BE2C (cell line): ENCODE results near the gene ATF4.
"Not testable (repeated sequence)": the region's sequence is repeated elsewhere in the genome, so short reads cannot be mapped to it uniquely, and the experiment has no call there.

Experiments
- DNase-seq: peaks from one replicate; pipeline ENCODE4 v3.0.0-alpha.2; 2020
- H3K27me3 ChIP-seq: fragments of 250-450 bp; sonication (Bioruptor Pico); 2 replicates; pipeline ENCODE4 v1.5.1; 2020; ENCODE audit warnings: mild to moderate bottlenecking
- H3K36me3 ChIP-seq: fragments of 250-450 bp; sonication (Bioruptor Pico); 2 replicates; pipeline ENCODE4 v1.5.1; 2020; ENCODE audit warnings: mild to moderate bottlenecking
- H3K4me1 ChIP-seq: fragments of 250-450 bp; sonication (Bioruptor Pico); 2 replicates; pipeline ENCODE4 v1.5.1; 2020
- H3K4me3 ChIP-seq: 2 replicates; pipeline ENCODE4 v1.5.1; 2011; ENCODE audit warnings: low read depth, low read length
- H3K9me3 ChIP-seq: fragments of 250-450 bp; sonication (Bioruptor Pico); 2 replicates; pipeline ENCODE4 v1.5.1; 2020
- CTCF ChIP-seq: IDR thresholded peaks from 2 replicates; pipeline ENCODE4 v1.5.1; 2012; ENCODE audit warnings: mild to moderate bottlenecking, low read depth, low read length

The ATF4 gene

GRCh38 chr22:39519681-39520225 is 609 bp upstream of the ATF4 start:
- TF ChIP-seq CTCF: peak; percentile 23
- peaks cover 7% of the 10 kb centered on the region for H3K4me1 ChIP-seq
- H3K27me3 ChIP-seq: no peaks in the 10 kb centered on the region
- peaks cover 77% of the 10 kb centered on the region for H3K36me3 ChIP-seq
- no peaks in the 10 kb centered on the region for H3K9me3 ChIP-seq
- peak; percentile 98 for DNase-seq
- peak overlapping the region; percentile 98 for H3K4me3 ChIP-seq

- DNase-seq, H3K27me3 ChIP-seq, H3K4me1 ChIP-seq, H3K9me3 ChIP-seq: not testable (repeated sequence)
- Histone ChIP-seq H3K36me3 (peaks cover 69% of the 10 kb centered on the region), H3K4me3 (peak overlapping the region; percentile 98)
Measured at GRCh38 chr22:39521106-39521885, 934 bp downstream of the ATF4 start.

- H3K27me3 ChIP-seq, H3K4me1 ChIP-seq, H3K9me3 ChIP-seq, DNase-seq: not testable (repeated sequence)
- peaks cover 64% of the 10 kb centered on the region for H3K36me3 ChIP-seq
- peak overlapping the region; percentile 98 for H3K4me3 ChIP-seq
Measured at GRCh38 chr22:39522091-39522490, 1.7 kb downstream of the ATF4 start.

GRCh38 chr22:39522567-39523300 is 2.4 kb downstream of the ATF4 start:
- TF ChIP-seq CTCF: no peak
- peaks cover 57% of the 10 kb centered on the region for H3K36me3 ChIP-seq
- peaks cover 15% of the 10 kb centered on the region for H3K4me1 ChIP-seq
- H3K27me3 ChIP-seq: no peaks in the 10 kb centered on the region
- peak; percentile 52 for DNase-seq
- H3K4me3 ChIP-seq: peak overlapping the region; percentile 98
- H3K9me3 ChIP-seq: no peaks in the 10 kb centered on the region

- H3K36me3 ChIP-seq: peaks cover 65% of the 10 kb centered on the region
- TF ChIP-seq CTCF: no peak
- H3K27me3 ChIP-seq: no peaks in the 10 kb centered on the region
- no peak overlapping the region; the same call in 1 of the 2 replicates for H3K4me3 ChIP-seq
- peaks cover 23% of the 10 kb centered on the region for H3K4me1 ChIP-seq
- no peaks in the 10 kb centered on the region for H3K9me3 ChIP-seq
- DNase-seq: no peak
Measured at GRCh38 chr22:39524089-39524752, 3.9 kb downstream of the ATF4 start.

- H3K4me1 ChIP-seq: peaks cover 23% of the 10 kb centered on the region
- H3K27me3 ChIP-seq: no peaks in the 10 kb centered on the region
- H3K4me3 ChIP-seq: no peak overlapping the region
- TF ChIP-seq CTCF: no peak
- peaks cover 73% of the 10 kb centered on the region for H3K36me3 ChIP-seq
- DNase-seq: no peak
- no peaks in the 10 kb centered on the region for H3K9me3 ChIP-seq
Measured at GRCh38 chr22:39524753-39525657, 4.6 kb downstream of the ATF4 start.
